Left hindlimb (tissue), 1 donor: Measurements from ENCODE around the gene TACSTD2.
"Not testable (repeated sequence)": the region's sequence is repeated elsewhere in the genome, so short reads cannot be mapped to it uniquely, and the experiment has no call there.

Source experiments
- DNase-seq: peaks from one replicate; pipeline ENCODE4 v3.0.0-alpha.2; 2018

Gene TACSTD2

GRCh38 chr1:58586271-58586670, 9.2 kb upstream of the TACSTD2 start:
- no peak for DNase-seq

- no peak for DNase-seq
Measured at GRCh38 chr1:58585581-58586151, 8.6 kb upstream of the TACSTD2 start.

- DNase-seq: no peak
Measured at GRCh38 chr1:58585166-58585565, 8.1 kb upstream of the TACSTD2 start.

GRCh38 chr1:58584082-58584895, 7.2 kb upstream of the TACSTD2 start:
- no peak for DNase-seq

- DNase-seq: no peak
Measured at GRCh38 chr1:58583496-58583895, 6.4 kb upstream of the TACSTD2 start.

GRCh38 chr1:58582143-58582542, 5.1 kb upstream of the TACSTD2 start:
- not testable (repeated sequence) for DNase-seq

GRCh38 chr1:58581641-58582040, 4.6 kb upstream of the TACSTD2 start:
- DNase-seq: no peak

- DNase-seq: no peak
Measured at GRCh38 chr1:58580186-58580585, 3.1 kb upstream of the TACSTD2 start.

GRCh38 chr1:58577654-58578030, 590 bp upstream of the TACSTD2 start:
- no peak for DNase-seq

- no peak for DNase-seq
Measured at GRCh38 chr1:58576325-58576726, 726 bp downstream of the TACSTD2 start.

- no peak for DNase-seq
Measured at GRCh38 chr1:58575551-58576324, 1.3 kb downstream of the TACSTD2 start.

GRCh38 chr1:58574816-58575215, 2.2 kb downstream of the TACSTD2 start:
- DNase-seq: no peak

GRCh38 chr1:58573705-58574591, 3.1 kb downstream of the TACSTD2 start:
- no peak for DNase-seq

- no peak for DNase-seq
Measured at GRCh38 chr1:58573138-58573537, 3.9 kb downstream of the TACSTD2 start.

- DNase-seq: no peak
Measured at GRCh38 chr1:58572690-58573089, 4.4 kb downstream of the TACSTD2 start.

GRCh38 chr1:58571616-58572015, 5.4 kb downstream of the TACSTD2 start:
- no peak for DNase-seq

GRCh38 chr1:58570817-58571216, 6.2 kb downstream of the TACSTD2 start:
- no peak for DNase-seq

GRCh38 chr1:58570094-58570493, 7.0 kb downstream of the TACSTD2 start:
- no peak for DNase-seq

GRCh38 chr1:58568911-58569310, 8.1 kb downstream of the TACSTD2 start:
- no peak for DNase-seq

- DNase-seq: no peak
Measured at GRCh38 chr1:58568271-58568860, 8.7 kb downstream of the TACSTD2 start.

- no peak for DNase-seq
Measured at GRCh38 chr1:58566339-58566738, 10.7 kb downstream of the TACSTD2 start.

- not testable (repeated sequence) for DNase-seq
Measured at GRCh38 chr1:58563715-58564114, 13.3 kb downstream of the TACSTD2 start.
